HEK293 (cell line): ENCODE data around the gene SERINC2.

Experiments
- REST ChIP-seq: fragments of 450-650 bp; formaldehyde crosslinking; IDR thresholded peaks from 2 replicates; pipeline ENCODE4 v1.5.1; 2016; ENCODE audit warnings: missing biosample characterization, missing genetic modification characterization
- ZBTB17 ChIP-seq: fragments of 450-650 bp; formaldehyde crosslinking; IDR thresholded peaks from 2 replicates; pipeline ENCODE4 v1.5.1; 2016; ENCODE audit warnings: missing biosample characterization, missing genetic modification characterization
- ZSCAN30 ChIP-seq: fragments of 450-650 bp; IDR thresholded peaks from 2 replicates; pipeline ENCODE4 v1.5.1; 2018; ENCODE audit warnings: missing biosample characterization, mild to moderate bottlenecking, missing genetic modification characterization, moderate library complexity
- TF ChIP-seq, protein P1 (sequence below): fragments of 450-650 bp; formaldehyde crosslinking; IDR thresholded peaks from 2 replicates; pipeline ENCODE4 v1.5.1; 2016; ENCODE audit warnings: missing biosample characterization, missing genetic modification characterization

DNA sequence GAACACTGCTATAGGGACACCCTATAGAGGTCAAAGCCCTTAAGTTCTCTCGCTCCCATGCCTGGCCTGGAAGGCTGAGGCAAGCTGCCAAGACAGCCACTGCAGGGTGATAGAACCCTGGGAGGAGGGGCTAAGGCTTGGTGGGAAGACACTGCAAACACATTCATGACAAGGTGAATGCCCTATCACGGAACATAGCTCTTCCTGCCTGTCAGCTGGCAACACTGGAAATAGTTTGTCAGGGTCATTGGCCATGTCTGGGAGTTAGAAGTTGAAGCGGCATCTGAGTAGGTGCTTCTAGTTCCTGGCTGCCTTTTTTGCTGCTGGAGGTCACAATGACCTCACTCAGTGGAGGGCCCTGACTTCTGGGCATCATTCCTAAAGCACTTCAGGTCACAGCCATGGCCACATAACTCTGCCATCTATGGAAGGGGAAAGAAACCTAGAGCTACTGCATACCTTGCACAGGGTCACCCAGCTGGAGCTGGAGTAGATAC is 44.4 kb upstream of the SERINC2 start:
- TF ChIP-seq ZBTB17 (tag by site-specific recombination) (no peak), ZSCAN30 (tag by site-specific recombination) (no peak), REST (no peak)
- TF ChIP-seq, protein P1, sequence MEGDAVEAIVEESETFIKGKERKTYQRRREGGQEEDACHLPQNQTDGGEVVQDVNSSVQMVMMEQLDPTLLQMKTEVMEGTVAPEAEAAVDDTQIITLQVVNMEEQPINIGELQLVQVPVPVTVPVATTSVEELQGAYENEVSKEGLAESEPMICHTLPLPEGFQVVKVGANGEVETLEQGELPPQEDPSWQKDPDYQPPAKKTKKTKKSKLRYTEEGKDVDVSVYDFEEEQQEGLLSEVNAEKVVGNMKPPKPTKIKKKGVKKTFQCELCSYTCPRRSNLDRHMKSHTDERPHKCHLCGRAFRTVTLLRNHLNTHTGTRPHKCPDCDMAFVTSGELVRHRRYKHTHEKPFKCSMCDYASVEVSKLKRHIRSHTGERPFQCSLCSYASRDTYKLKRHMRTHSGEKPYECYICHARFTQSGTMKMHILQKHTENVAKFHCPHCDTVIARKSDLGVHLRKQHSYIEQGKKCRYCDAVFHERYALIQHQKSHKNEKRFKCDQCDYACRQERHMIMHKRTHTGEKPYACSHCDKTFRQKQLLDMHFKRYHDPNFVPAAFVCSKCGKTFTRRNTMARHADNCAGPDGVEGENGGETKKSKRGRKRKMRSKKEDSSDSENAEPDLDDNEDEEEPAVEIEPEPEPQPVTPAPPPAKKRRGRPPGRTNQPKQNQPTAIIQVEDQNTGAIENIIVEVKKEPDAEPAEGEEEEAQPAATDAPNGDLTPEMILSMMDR (tag by site-specific recombination), result no peak
